GM19395 (cell line): ENCODE results near the gene CENPVL2.
"Not testable (repeated sequence)": the region's sequence is repeated elsewhere in the genome, so short reads cannot be mapped to it uniquely, and the experiment has no call there.

Experiments
- ATAC-seq: cut with Tn5 transposase; IDR thresholded peaks from one replicate; pipeline ENCODE4 v1.9.1; 2021; ENCODE audit warnings: mild to moderate bottlenecking, moderate library complexity; ENCODE audit not compliant: unreplicated experiment

Gene CENPVL2

GRCh38 chrX:51682720-51683062 lies at the start of gene CENPVL2:
Gene CENPVL2 (minus strand): TSS chrX:51682831. CDS start chrX:51682831, 0 bp downstream.
- not testable (repeated sequence) for ATAC-seq

GRCh38 chrX:51728202-51728601 lies 45.6 kb upstream of the CENPVL2 start:
- ATAC-seq, result no peak

- not testable (repeated sequence) for ATAC-seq
Measured at GRCh38 chrX:51712943-51713647, 30.5 kb upstream of the CENPVL2 start.

GRCh38 chrX:51710277-51711164 lies 27.9 kb upstream of the CENPVL2 start, which contains the start of gene CENPVL1:
Gene CENPVL1 (plus strand): TSS chrX:51710512. CDS start chrX:51710512, 0 bp downstream.
- not testable (repeated sequence) for ATAC-seq

- no peak for ATAC-seq
Measured at GRCh38 chrX:51697397-51697796, 14.8 kb upstream of the CENPVL2 start.

- no peak for ATAC-seq
Measured at GRCh38 chrX:51694254-51694653, 11.6 kb upstream of the CENPVL2 start.

GRCh38 chrX:51681808-51682719 lies 567 bp downstream of the CENPVL2 start:
- ATAC-seq, result not testable (repeated sequence)

- ATAC-seq, result not testable (repeated sequence)
Measured at GRCh38 chrX:51679689-51680433, 2.8 kb downstream of the CENPVL2 start.

- ATAC-seq, result no peak
Measured at GRCh38 chrX:51665981-51666380, 16.6 kb downstream of the CENPVL2 start.

- no peak for ATAC-seq
Measured at GRCh38 chrX:51643377-51643776, 39.3 kb downstream of the CENPVL2 start.

GRCh38 chrX:51641421-51642021 lies 41.1 kb downstream of the CENPVL2 start:
- ATAC-seq, result no peak

- ATAC-seq, result not testable (repeated sequence)
Measured at GRCh38 chrX:51636511-51636910, 46.1 kb downstream of the CENPVL2 start.
